GOT3 (cell line): ENCODE data around the gene MBD2.
"Not testable (repeated sequence)": the region's sequence is repeated elsewhere in the genome, so short reads cannot be mapped to it uniquely, and the experiment has no call there.

ENCODE experiments used
- DNase-seq: peaks from one replicate; lab custom pipeline; 2025; ENCODE audit warnings: mixed read lengths; lab: John Stamatoyannopoulos, UW

Gene MBD2

GRCh38 chr18:54150226-54150625 is 74.2 kb downstream of the MBD2 start:
- DNase-seq, result no peak

GRCh38 chr18:54149078-54149697 is 75.3 kb downstream of the MBD2 start:
- DNase-seq, result no peak

GRCh38 chr18:54148678-54149077 is 75.8 kb downstream of the MBD2 start:
- no peak for DNase-seq

- no peak for DNase-seq
Observed at GRCh38 chr18:54148151-54148550, 76.3 kb downstream of the MBD2 start.

- DNase-seq, result no peak
Observed at GRCh38 chr18:54147439-54147838, 77.0 kb downstream of the MBD2 start.

- no peak for DNase-seq
Observed at GRCh38 chr18:54141041-54141608, 83.3 kb downstream of the MBD2 start.

GRCh38 chr18:54140641-54141040 is 83.8 kb downstream of the MBD2 start:
- DNase-seq, result no peak

GRCh38 chr18:54135216-54135615 is 89.3 kb downstream of the MBD2 start:
- DNase-seq, result no peak

- DNase-seq, result no peak
Observed at GRCh38 chr18:54134053-54134452, 90.4 kb downstream of the MBD2 start.

- DNase-seq, result no peak
Observed at GRCh38 chr18:54130631-54131030, 93.8 kb downstream of the MBD2 start.

GRCh38 chr18:54130177-54130576 is 94.3 kb downstream of the MBD2 start:
- DNase-seq, result no peak

GRCh38 chr18:54129448-54130067 is 94.9 kb downstream of the MBD2 start:
- no peak for DNase-seq

GRCh38 chr18:54127759-54128378 is 96.6 kb downstream of the MBD2 start:
- no peak for DNase-seq

GRCh38 chr18:54125429-54125828 is 99.0 kb downstream of the MBD2 start:
- DNase-seq, result no peak

- not testable (repeated sequence) for DNase-seq
Observed at GRCh38 chr18:54123720-54124440, 100.6 kb downstream of the MBD2 start.

GRCh38 chr18:54119524-54120019 is 104.9 kb downstream of the MBD2 start:
- DNase-seq, result no peak

GRCh38 chr18:54117853-54118773 is 106.4 kb downstream of the MBD2 start:
- DNase-seq, result no peak

- DNase-seq, result no peak
Observed at GRCh38 chr18:54116541-54117257, 107.8 kb downstream of the MBD2 start.

- no peak for DNase-seq
Observed at GRCh38 chr18:54112356-54112755, 112.1 kb downstream of the MBD2 start.

- no peak for DNase-seq
Observed at GRCh38 chr18:54109131-54109683, 115.3 kb downstream of the MBD2 start.
